Loucy (cell line): ENCODE data around the gene KRTAP5-8.

Experiments
- H2AFZ ChIP-seq: fragments of 200-600 bp; sonication (generic); 2 replicates; pipeline ENCODE4 v1.6.0; 2016; ENCODE audit warnings: antibody characterized with exemption, mild to moderate bottlenecking, low read length, moderate library complexity
- H3F3A ChIP-seq: fragments of 200-600 bp; 2 replicates; pipeline ENCODE4 v1.6.0; 2016; ENCODE audit warnings: antibody characterized with exemption, low read depth, mild to moderate bottlenecking
- H3K27me3 ChIP-seq: fragments of 200-600 bp; sonication (generic); 2 replicates; pipeline ENCODE4 v1.6.1; 2014; ENCODE audit warnings: low read length, mild to moderate bottlenecking; ENCODE audit not compliant: insufficient read depth, poor library complexity, severe bottlenecking
- H3K36me3 ChIP-seq: fragments of 200-600 bp; sonication (generic); 2 replicates; pipeline ENCODE4 v1.6.1; 2016; ENCODE audit warnings: low read length; ENCODE audit not compliant: insufficient read depth
- H3K4me1 ChIP-seq: fragments of 200-600 bp; sonication (generic); 2 replicates; pipeline ENCODE4 v1.5.1; 2014; ENCODE audit warnings: low read length, mild to moderate bottlenecking; ENCODE audit not compliant: insufficient read depth, poor library complexity, severe bottlenecking
- H3K4me2 ChIP-seq: fragments of 200-600 bp; sonication (generic); 2 replicates; pipeline ENCODE4 v1.6.0; 2014; ENCODE audit warnings: antibody characterized with exemption, low read length, low read depth, mild to moderate bottlenecking; ENCODE audit not compliant: poor library complexity, severe bottlenecking
- H3K4me3 ChIP-seq: fragments of 200-600 bp; sonication (generic); 2 replicates; pipeline ENCODE4 v1.5.1; 2014; ENCODE audit warnings: low read length, mild to moderate bottlenecking, mixed read lengths; ENCODE audit not compliant: poor library complexity, severe bottlenecking
- H3K79me2 ChIP-seq: fragments of 200-600 bp; sonication (generic); 2 replicates; pipeline ENCODE4 v1.6.1; 2014; ENCODE audit warnings: low read length; ENCODE audit not compliant: insufficient read depth
- H3K9ac ChIP-seq: fragments of 200-600 bp; sonication (generic); 2 replicates; pipeline ENCODE4 v1.6.0; 2014; ENCODE audit warnings: mild to moderate bottlenecking, low read depth, low read length, moderate library complexity; ENCODE audit not compliant: poor library complexity, severe bottlenecking
- H3K9me2 ChIP-seq: fragments of 200-600 bp; sonication (generic); replicated peaks from 2 replicates; pipeline ENCODE4 v1.6.1; 2016; ENCODE audit warnings: low read depth, low read length, mixed read lengths
- H3K9me3 ChIP-seq: fragments of 200-600 bp; sonication (generic); 2 replicates; pipeline ENCODE4 v1.6.1; 2014; ENCODE audit warnings: mild to moderate bottlenecking, antibody characterized with exemption, low read length, low read depth; ENCODE audit not compliant: insufficient read depth
- H4K20me1 ChIP-seq: fragments of 200-600 bp; sonication (generic); 2 replicates; pipeline ENCODE4 v1.6.0; 2014; ENCODE audit warnings: antibody characterized with exemption, low read length, mild to moderate bottlenecking; ENCODE audit not compliant: insufficient read depth, poor library complexity, severe bottlenecking
- EZH2phosphoT487 ChIP-seq: fragments of 200-600 bp; IDR thresholded peaks from 2 replicates; pipeline ENCODE4 v1.6.1; 2018; ENCODE audit warnings: antibody characterized with exemption, mild to moderate bottlenecking, moderate library complexity, borderline replicate concordance
- TF ChIP-seq, protein P1 (sequence below): fragments of 200-600 bp; sonication (generic); conservative IDR thresholded peaks from 2 replicates; pipeline ENCODE4 v1.5.1; 2014; ENCODE audit warnings: mild to moderate bottlenecking, antibody characterized with exemption, low read length

The KRTAP5-8 gene

DNA sequence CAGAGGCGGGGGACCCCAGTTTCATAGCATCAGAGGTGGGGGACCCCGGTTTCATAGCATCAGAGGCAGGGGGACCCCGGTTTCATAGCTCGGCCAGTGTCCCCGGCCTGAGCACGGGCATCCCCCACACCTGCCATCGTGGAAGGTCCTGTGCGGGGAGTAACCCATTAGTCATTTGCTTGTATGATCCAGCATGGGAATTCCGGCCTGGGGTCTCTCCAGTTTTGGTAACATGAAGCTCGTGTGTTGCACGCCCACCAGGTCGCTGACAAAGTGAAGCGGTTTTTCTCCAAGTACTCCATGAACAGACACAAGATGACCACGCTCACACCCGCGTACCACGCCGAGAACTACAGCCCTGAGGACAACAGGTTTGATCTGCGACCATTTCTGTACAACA lies 39.7 kb upstream of the KRTAP5-8 start:
- H3K4me1 ChIP-seq = no peaks in the 10 kb centered on the region

DNA sequence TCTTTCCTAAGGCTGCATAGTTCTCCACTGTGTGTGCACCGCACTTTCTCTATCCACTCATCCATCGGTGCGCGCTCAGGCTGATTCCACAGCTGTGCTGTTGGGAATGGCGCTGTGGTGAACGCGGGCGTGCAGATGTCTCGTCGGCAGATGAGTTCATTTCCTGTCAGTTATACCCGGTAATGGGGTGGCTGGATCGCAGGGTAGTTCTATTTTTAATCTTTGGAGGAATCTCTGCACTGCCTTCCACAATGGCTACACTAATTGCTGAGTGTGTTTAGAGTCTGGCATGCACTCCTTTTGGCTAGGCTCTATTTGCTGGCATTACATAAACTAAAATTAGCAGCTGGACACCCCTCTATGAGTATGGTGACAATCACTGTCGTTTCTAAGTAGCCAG lies 38.7 kb upstream of the KRTAP5-8 start:
- TF ChIP-seq EZH2phosphoT487 = no peak
- TF ChIP-seq, protein P1, sequence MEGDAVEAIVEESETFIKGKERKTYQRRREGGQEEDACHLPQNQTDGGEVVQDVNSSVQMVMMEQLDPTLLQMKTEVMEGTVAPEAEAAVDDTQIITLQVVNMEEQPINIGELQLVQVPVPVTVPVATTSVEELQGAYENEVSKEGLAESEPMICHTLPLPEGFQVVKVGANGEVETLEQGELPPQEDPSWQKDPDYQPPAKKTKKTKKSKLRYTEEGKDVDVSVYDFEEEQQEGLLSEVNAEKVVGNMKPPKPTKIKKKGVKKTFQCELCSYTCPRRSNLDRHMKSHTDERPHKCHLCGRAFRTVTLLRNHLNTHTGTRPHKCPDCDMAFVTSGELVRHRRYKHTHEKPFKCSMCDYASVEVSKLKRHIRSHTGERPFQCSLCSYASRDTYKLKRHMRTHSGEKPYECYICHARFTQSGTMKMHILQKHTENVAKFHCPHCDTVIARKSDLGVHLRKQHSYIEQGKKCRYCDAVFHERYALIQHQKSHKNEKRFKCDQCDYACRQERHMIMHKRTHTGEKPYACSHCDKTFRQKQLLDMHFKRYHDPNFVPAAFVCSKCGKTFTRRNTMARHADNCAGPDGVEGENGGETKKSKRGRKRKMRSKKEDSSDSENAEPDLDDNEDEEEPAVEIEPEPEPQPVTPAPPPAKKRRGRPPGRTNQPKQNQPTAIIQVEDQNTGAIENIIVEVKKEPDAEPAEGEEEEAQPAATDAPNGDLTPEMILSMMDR = no peak
- Histone ChIP-seq H4K20me1 (no peaks in the 10 kb centered on the region), H3K9me3 (no peaks in the 10 kb centered on the region), H2AFZ (no peak overlapping the region), H3K79me2 (no peaks in the 10 kb centered on the region), H3F3A (no peaks in the 10 kb centered on the region), H3K9me2 (no peaks in the 10 kb centered on the region), H3K4me1 (no peaks in the 10 kb centered on the region), H3K4me3 (no peak overlapping the region), H3K9ac (no peak overlapping the region), H3K36me3 (peaks cover 63% of the 10 kb centered on the region; the same call in 1 of the 2 replicates), H3K4me2 (no peak overlapping the region), H3K27me3 (no peaks in the 10 kb centered on the region)

More for the DNA sequence above, 39.7 kb upstream of the KRTAP5-8 start:
- Histone ChIP-seq H3K79me2 (no peaks in the 10 kb centered on the region), H3K27me3 (no peaks in the 10 kb centered on the region), H3K9me3 (no peaks in the 10 kb centered on the region), H3K9me2 (no peaks in the 10 kb centered on the region), H3K4me3 (no peak overlapping the region), H4K20me1 (no peaks in the 10 kb centered on the region), H3K9ac (no peak overlapping the region), H3F3A (no peaks in the 10 kb centered on the region), H3K36me3 (peaks cover 64% of the 10 kb centered on the region; the same call in 1 of the 2 replicates), H3K4me2 (no peak overlapping the region), H2AFZ (no peak overlapping the region)
- TF ChIP-seq, protein P1 = no peak
- TF ChIP-seq EZH2phosphoT487 = no peak

DNA sequence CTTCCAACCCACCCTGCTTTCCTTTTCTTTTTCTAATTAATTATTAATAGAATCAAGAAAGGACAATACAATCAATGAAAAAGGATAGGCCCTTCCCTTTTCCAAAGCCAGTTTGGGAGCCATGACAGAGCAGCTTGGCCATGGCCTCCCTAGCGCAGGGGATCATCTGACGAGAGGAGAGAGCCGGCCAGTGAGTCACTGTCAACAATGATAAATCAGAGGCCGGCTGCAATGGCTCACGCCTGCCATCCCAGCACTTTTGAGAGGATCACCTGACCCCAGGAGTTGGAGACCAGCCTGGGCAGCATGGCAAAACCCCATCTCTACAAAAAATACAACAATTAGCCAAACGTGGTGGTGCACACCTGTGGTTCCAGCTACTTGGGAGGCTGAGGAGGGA lies 38.3 kb upstream of the KRTAP5-8 start:
- no peaks in the 10 kb centered on the region for H3K79me2 ChIP-seq
- no peaks in the 10 kb centered on the region for H3K4me1 ChIP-seq
- no peaks in the 10 kb centered on the region for H4K20me1 ChIP-seq
- H3F3A ChIP-seq = no peaks in the 10 kb centered on the region
- H3K9ac ChIP-seq = no peak overlapping the region
- H3K9me2 ChIP-seq = no peaks in the 10 kb centered on the region
- TF ChIP-seq EZH2phosphoT487 = no peak
- TF ChIP-seq, protein P1 = no peak
- H3K27me3 ChIP-seq = no peaks in the 10 kb centered on the region
- no peak overlapping the region for H3K4me3 ChIP-seq
- H2AFZ ChIP-seq = no peak overlapping the region
- H3K9me3 ChIP-seq = no peaks in the 10 kb centered on the region
- no peak overlapping the region for H3K4me2 ChIP-seq
- peaks cover 61% of the 10 kb centered on the region; the same call in 1 of the 2 replicates for H3K36me3 ChIP-seq
